Loucy (cell line): ENCODE data around the gene C1orf167.
A peak's percentile ranks its signal among the peaks of the same experiment; 100 is the strongest.

Experiments used
- H2AFZ ChIP-seq: fragments of 200-600 bp; sonication (generic); 2 replicates; pipeline ENCODE4 v1.6.0; 2016; ENCODE audit warnings: antibody characterized with exemption, mild to moderate bottlenecking, low read length, moderate library complexity
- H3F3A ChIP-seq: fragments of 200-600 bp; 2 replicates; pipeline ENCODE4 v1.6.0; 2016; ENCODE audit warnings: antibody characterized with exemption, low read depth, mild to moderate bottlenecking
- H3K27me3 ChIP-seq: fragments of 200-600 bp; sonication (generic); 2 replicates; pipeline ENCODE4 v1.6.1; 2014; ENCODE audit warnings: low read length, mild to moderate bottlenecking; ENCODE audit not compliant: insufficient read depth, poor library complexity, severe bottlenecking
- H3K36me3 ChIP-seq: fragments of 200-600 bp; sonication (generic); 2 replicates; pipeline ENCODE4 v1.6.1; 2016; ENCODE audit warnings: low read length; ENCODE audit not compliant: insufficient read depth
- H3K4me1 ChIP-seq: fragments of 200-600 bp; sonication (generic); 2 replicates; pipeline ENCODE4 v1.5.1; 2014; ENCODE audit warnings: low read length, mild to moderate bottlenecking; ENCODE audit not compliant: insufficient read depth, poor library complexity, severe bottlenecking
- H3K4me2 ChIP-seq: fragments of 200-600 bp; sonication (generic); 2 replicates; pipeline ENCODE4 v1.6.0; 2014; ENCODE audit warnings: antibody characterized with exemption, low read length, low read depth, mild to moderate bottlenecking; ENCODE audit not compliant: poor library complexity, severe bottlenecking
- H3K4me3 ChIP-seq: fragments of 200-600 bp; sonication (generic); 2 replicates; pipeline ENCODE4 v1.5.1; 2014; ENCODE audit warnings: low read length, mild to moderate bottlenecking, mixed read lengths; ENCODE audit not compliant: poor library complexity, severe bottlenecking
- H3K79me2 ChIP-seq: fragments of 200-600 bp; sonication (generic); 2 replicates; pipeline ENCODE4 v1.6.1; 2014; ENCODE audit warnings: low read length; ENCODE audit not compliant: insufficient read depth
- H3K9ac ChIP-seq: fragments of 200-600 bp; sonication (generic); 2 replicates; pipeline ENCODE4 v1.6.0; 2014; ENCODE audit warnings: mild to moderate bottlenecking, low read depth, low read length, moderate library complexity; ENCODE audit not compliant: poor library complexity, severe bottlenecking
- H3K9me2 ChIP-seq: fragments of 200-600 bp; sonication (generic); replicated peaks from 2 replicates; pipeline ENCODE4 v1.6.1; 2016; ENCODE audit warnings: low read depth, low read length, mixed read lengths
- H3K9me3 ChIP-seq: fragments of 200-600 bp; sonication (generic); 2 replicates; pipeline ENCODE4 v1.6.1; 2014; ENCODE audit warnings: mild to moderate bottlenecking, antibody characterized with exemption, low read length, low read depth; ENCODE audit not compliant: insufficient read depth
- H4K20me1 ChIP-seq: fragments of 200-600 bp; sonication (generic); 2 replicates; pipeline ENCODE4 v1.6.0; 2014; ENCODE audit warnings: antibody characterized with exemption, low read length, mild to moderate bottlenecking; ENCODE audit not compliant: insufficient read depth, poor library complexity, severe bottlenecking
- EZH2phosphoT487 ChIP-seq: fragments of 200-600 bp; IDR thresholded peaks from 2 replicates; pipeline ENCODE4 v1.6.1; 2018; ENCODE audit warnings: antibody characterized with exemption, mild to moderate bottlenecking, moderate library complexity, borderline replicate concordance
- TF ChIP-seq, protein P1 (sequence below): fragments of 200-600 bp; sonication (generic); conservative IDR thresholded peaks from 2 replicates; pipeline ENCODE4 v1.5.1; 2014; ENCODE audit warnings: mild to moderate bottlenecking, antibody characterized with exemption, low read length

C1orf167 gene

GRCh38 chr1:11741919-11742558 is 20.0 kb upstream of the C1orf167 start:
- H3K9me2 ChIP-seq: no peaks in the 10 kb centered on the region
- H3K9ac ChIP-seq: peak overlapping the region; percentile 63
- H3K9me3 ChIP-seq: no peaks in the 10 kb centered on the region
- peaks cover 71% of the 10 kb centered on the region for H3K4me1 ChIP-seq
- H3K27me3 ChIP-seq: no peaks in the 10 kb centered on the region
- no peaks in the 10 kb centered on the region for H3K36me3 ChIP-seq
- no peak overlapping the region for H2AFZ ChIP-seq
- peaks cover 4% of the 10 kb centered on the region; the same call in 1 of the 2 replicates for H3F3A ChIP-seq
- H3K79me2 ChIP-seq: no peaks in the 10 kb centered on the region
- no peaks in the 10 kb centered on the region for H4K20me1 ChIP-seq
- peak overlapping the region; percentile 82 for H3K4me2 ChIP-seq
- TF ChIP-seq, protein P1, sequence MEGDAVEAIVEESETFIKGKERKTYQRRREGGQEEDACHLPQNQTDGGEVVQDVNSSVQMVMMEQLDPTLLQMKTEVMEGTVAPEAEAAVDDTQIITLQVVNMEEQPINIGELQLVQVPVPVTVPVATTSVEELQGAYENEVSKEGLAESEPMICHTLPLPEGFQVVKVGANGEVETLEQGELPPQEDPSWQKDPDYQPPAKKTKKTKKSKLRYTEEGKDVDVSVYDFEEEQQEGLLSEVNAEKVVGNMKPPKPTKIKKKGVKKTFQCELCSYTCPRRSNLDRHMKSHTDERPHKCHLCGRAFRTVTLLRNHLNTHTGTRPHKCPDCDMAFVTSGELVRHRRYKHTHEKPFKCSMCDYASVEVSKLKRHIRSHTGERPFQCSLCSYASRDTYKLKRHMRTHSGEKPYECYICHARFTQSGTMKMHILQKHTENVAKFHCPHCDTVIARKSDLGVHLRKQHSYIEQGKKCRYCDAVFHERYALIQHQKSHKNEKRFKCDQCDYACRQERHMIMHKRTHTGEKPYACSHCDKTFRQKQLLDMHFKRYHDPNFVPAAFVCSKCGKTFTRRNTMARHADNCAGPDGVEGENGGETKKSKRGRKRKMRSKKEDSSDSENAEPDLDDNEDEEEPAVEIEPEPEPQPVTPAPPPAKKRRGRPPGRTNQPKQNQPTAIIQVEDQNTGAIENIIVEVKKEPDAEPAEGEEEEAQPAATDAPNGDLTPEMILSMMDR: no peak
- no peak for TF ChIP-seq EZH2phosphoT487
- no peak overlapping the region for H3K4me3 ChIP-seq

- no peaks in the 10 kb centered on the region for H3K27me3 ChIP-seq
- no peaks in the 10 kb centered on the region for H4K20me1 ChIP-seq
- H3K36me3 ChIP-seq: no peaks in the 10 kb centered on the region
- peaks cover 3% of the 10 kb centered on the region; the same call in 1 of the 2 replicates for H3F3A ChIP-seq
- H3K9me2 ChIP-seq: no peaks in the 10 kb centered on the region
- H3K4me1 ChIP-seq: peaks cover 56% of the 10 kb centered on the region
- H3K9me3 ChIP-seq: no peaks in the 10 kb centered on the region
- H3K9ac ChIP-seq: no peak overlapping the region
- H3K4me2 ChIP-seq: no peak overlapping the region
- TF ChIP-seq, protein P1: no peak
- TF ChIP-seq EZH2phosphoT487: no peak
- H2AFZ ChIP-seq: no peak overlapping the region
- no peaks in the 10 kb centered on the region for H3K79me2 ChIP-seq
- H3K4me3 ChIP-seq: no peak overlapping the region
Measured at GRCh38 chr1:11744287-11744686, 17.7 kb upstream of the C1orf167 start.

DNA sequence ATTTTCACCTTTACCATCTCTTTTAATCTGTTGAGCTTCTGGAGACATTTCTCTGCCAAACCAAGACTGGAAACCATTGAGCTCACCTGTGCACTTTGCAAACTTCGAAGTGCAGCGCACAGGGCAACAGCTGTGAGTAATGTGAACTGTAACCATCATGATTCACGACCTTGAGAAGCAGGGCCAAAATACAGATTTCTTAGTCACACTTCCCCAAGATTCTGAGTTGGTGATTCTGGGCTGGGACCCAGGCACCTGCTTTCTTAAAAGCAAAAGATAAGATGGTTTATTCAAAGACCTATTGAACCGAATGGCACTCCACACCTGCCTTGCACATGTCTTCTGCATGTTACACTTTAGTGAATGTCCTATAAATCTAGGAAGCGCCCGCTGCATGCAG is 15.9 kb upstream of the C1orf167 start:
- Histone ChIP-seq H3K9me2 (no peaks in the 10 kb centered on the region), H3K36me3 (no peaks in the 10 kb centered on the region), H2AFZ (no peak overlapping the region), H3K4me3 (no peak overlapping the region), H3K4me1 (peaks cover 38% of the 10 kb centered on the region), H3K9ac (no peak overlapping the region), H3K79me2 (no peaks in the 10 kb centered on the region), H3K27me3 (no peaks in the 10 kb centered on the region), H3F3A (no peaks in the 10 kb centered on the region; the same call in 1 of the 2 replicates), H3K9me3 (no peaks in the 10 kb centered on the region), H4K20me1 (no peaks in the 10 kb centered on the region), H3K4me2 (no peak overlapping the region)
- TF ChIP-seq EZH2phosphoT487: no peak
- TF ChIP-seq, protein P1: no peak
